HG03196 (cell line): ENCODE data around the gene SENP1.
"Not testable (repeated sequence)": the region's sequence is repeated elsewhere in the genome, so short reads cannot be mapped to it uniquely, and the experiment has no call there.

Experiments
- ATAC-seq: cut with Tn5 transposase; IDR thresholded peaks from one replicate; pipeline ENCODE4 v1.9.1; 2021; ENCODE audit not compliant: unreplicated experiment

SENP1 gene

DNA sequence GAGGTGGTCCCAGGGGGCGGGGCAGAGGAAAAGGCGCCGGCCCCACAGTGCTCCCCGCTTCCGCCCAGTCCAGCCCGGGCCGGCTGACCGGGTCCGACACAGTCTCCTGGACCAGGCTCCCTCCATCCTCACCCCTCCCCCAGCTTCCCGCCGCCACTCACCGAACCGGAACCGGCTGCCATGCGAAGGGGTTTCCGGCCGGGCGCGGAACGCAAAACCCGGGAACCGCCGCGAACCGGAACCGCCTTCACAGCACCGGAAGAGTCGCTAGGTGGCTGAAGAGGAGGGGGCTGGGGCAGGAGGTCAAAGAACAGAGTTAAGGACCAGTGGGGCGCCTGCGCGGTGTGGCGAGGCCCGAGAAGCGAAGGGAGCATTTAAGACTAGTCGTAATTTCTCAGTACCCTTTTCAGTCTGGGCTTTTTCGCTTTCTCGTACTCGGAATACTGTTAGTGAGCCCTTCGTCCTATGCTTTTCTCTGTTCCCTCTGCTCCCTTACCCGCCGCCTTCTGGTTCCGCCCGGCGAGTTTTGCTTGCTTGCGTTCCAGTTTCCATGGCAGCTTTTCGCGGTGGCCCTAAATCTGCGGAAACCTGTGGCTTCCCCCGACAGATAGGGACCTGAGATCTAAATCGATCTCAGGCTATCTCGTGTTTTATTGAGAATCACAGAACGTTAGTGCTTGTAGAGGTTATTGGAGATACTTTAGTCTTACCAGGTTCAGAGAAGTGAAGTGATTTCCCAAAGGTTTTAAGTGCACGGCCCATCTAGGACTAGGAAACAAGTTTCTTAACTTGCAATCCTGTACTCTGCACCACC, at the start of gene SENP1:
SENP1 (minus strand) TSS at position 213 of the 814 bp plus-strand sequence. CDS start 4,607 bp downstream, outside the sequence.
- peak; percentile 66 for ATAC-seq

- no peak for ATAC-seq
These were observed 45.4 kb upstream of the SENP1 start for GRCh38 chr12:48151103-48151771.

DNA sequence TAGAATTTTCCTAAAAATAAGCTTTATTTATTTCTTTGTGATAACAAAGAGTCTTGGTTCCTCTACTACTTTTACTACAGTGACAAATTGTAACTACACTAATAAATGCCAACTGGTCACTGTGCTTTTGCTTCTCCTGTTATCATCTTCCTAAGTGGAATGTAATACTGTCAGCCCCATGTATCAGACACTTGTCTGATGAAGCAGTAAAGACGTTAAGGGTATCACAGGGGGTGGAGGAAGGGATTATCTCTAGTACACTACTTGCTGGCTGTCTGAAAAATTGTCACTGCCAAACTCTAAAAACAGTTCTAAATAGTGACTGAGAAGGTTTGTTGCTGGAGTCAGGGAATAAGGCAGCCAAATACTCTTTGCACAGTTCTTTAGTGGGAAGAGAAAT, 40.1 kb upstream of the SENP1 start:
- ATAC-seq: no peak

- ATAC-seq: no peak
These were observed 38.0 kb upstream of the SENP1 start for GRCh38 chr12:48143898-48144297.

- no peak for ATAC-seq
These were observed 37.2 kb upstream of the SENP1 start for GRCh38 chr12:48142818-48143674.

GRCh38 chr12:48135027-48135426, 29.1 kb upstream of the SENP1 start:
- ATAC-seq: no peak

GRCh38 chr12:48132826-48133225, 26.9 kb upstream of the SENP1 start:
- no peak for ATAC-seq

DNA sequence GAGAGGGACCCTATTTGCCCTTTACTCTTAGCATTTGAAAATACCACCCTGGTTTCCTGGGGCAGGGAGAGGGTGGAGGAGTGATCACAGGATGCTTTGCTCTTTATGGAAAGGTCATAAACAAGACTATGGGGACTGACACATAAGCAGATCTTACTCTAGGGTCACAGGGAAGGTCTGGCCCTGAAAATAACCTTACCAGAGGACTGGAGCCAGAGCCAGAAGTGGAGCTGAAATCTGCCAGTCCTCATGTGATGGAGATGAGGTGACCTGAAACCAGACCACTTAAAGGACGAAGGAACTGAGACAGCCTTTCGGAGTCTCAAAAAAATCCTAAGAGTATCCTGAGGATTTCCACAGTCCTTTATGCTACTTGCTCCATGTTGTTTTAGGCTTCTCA, 25.6 kb upstream of the SENP1 start:
- no peak for ATAC-seq

DNA sequence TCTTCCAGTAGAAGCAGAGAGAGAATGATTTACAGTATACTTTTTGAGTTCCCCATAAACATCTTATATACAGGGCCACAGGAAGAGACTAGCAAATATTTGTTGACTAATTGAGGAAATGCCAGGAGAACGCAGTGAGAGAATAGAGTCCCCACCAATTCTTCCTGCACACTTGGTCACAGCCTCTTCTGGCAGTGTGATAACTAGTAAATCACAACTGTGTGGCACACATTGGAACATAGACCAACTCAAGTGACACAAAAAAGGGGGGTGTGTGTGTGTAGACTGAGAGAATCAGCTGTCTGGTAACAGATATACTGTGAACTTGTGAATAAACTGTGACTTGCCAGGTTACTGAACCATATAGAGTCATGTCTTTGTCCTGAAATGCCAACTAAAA, 23.5 kb upstream of the SENP1 start:
- ATAC-seq: no peak

DNA sequence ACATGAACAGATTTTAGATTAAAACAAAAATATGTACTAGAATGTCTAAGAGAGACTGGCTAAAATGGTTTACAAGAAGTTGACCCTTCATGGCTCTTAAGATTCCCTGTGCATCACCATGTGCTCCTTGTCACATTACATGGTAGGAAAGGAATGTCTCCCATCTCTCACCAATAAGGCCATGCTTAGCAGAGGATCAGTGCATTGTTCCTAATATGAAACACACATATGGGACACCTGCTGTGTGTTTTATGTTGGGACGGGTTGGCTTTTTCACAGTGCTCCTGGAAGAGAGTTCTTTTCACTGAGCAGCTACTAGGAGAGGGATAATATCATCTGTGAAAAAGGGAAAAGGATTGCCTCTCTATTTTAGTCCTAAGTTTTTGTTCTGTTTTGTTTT, 22.9 kb upstream of the SENP1 start:
- ATAC-seq: no peak

- no peak for ATAC-seq
These were observed 21.2 kb upstream of the SENP1 start for GRCh38 chr12:48126953-48127630.

DNA sequence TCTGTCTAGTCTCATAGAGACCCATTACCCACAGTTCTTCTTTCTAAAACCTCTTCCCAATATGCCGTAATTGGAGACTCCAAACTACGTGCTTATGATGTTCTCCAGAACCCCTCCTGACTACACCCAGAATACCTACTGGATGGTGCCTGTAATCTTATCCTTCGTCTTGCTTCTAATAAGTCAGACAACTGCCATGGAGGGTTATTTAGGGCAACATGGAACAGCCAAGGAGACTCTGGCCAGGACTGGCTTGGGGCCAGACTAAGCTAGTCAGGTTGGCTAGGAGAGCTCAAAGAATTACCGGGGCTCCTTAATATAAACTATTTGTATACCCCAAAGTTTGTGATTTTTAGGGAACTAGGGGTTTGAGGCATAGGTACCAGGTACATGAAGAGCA, 20.1 kb upstream of the SENP1 start:
- no peak for ATAC-seq

GRCh38 chr12:48125542-48125941, 19.7 kb upstream of the SENP1 start:
- not testable (repeated sequence) for ATAC-seq

GRCh38 chr12:48123169-48123568, 17.3 kb upstream of the SENP1 start:
- no peak for ATAC-seq

DNA sequence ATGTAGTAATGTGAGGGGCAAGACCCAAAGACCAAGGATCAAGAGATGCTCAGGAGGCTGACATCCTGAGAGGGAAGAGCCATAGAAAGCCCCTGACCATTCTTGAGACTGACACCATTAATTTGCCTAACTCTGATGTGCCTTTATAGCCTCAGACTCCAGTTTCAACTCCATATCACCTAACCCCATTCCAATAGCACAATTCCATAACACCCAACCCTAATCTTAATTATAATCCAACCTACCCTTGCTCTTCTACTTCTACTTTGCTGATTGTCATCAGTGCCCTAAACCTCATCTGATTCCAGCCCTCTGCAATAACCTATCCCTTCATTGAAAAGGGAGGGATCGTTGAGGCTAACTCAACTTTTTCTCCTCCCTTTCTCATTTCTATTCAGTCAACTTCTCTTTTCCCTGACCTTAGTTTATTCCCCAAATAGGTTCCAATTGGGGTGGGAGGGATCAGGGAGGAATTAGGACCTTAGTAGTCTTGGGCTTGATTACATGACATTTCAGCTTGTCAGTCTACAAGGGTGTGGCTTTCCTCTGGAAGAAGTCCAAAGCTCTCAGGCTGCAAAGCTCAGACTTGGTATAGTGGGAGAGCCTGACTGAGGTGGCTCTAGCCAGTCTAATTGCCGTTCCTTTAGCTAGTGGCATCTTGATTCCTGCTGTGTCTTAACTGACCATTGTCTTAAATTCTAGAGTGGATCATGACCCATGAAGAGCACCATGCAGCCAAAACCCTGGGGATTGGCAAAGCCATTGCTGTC, 16.4 kb upstream of the SENP1 start:
- no peak for ATAC-seq

DNA sequence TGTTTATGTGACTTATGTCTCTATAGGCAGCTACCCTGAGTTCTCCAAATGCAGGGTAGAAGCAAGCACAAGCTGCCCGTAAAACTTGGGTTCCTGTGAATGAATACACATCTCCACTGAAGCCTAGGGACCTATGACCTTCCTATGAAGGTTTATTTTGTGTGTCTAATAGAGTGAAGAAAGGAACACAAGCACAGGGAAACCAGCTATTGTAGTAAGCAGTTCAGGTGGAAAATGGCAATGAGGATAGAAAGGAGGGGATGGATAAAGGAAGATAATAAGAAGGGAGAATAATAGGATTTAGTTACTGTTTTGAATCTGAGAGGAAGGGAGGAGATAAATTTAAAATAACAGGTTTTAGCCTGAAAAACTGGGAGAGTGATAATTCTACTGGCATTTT, 15.6 kb upstream of the SENP1 start:
- no peak for ATAC-seq

DNA sequence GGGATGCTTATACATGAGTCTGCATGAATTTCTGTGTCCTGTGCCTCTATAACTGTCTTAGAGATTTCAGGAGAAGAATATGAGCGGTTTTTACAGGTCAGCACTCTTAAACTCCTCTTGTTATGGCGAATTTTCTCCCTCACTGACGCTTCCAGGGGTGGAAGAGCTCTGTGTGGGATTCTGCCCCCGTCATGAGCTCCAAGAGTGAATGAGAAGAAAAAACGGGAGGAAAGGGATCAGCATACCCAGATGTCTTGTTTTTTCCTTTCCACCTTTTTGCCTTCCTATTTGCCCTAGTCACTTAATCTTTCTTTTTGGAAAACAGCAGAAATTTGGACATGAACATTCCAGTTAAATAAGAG, 13.9 kb upstream of the SENP1 start:
- ATAC-seq: no peak

GRCh38 chr12:48119078-48119833, 13.4 kb upstream of the SENP1 start, which contains the start of gene PFKM:
Gene PFKM (plus strand): TSS chr12:48119364. CDS start chr12:48122775, 3,411 bp downstream.
- ATAC-seq: peak; percentile 95

DNA sequence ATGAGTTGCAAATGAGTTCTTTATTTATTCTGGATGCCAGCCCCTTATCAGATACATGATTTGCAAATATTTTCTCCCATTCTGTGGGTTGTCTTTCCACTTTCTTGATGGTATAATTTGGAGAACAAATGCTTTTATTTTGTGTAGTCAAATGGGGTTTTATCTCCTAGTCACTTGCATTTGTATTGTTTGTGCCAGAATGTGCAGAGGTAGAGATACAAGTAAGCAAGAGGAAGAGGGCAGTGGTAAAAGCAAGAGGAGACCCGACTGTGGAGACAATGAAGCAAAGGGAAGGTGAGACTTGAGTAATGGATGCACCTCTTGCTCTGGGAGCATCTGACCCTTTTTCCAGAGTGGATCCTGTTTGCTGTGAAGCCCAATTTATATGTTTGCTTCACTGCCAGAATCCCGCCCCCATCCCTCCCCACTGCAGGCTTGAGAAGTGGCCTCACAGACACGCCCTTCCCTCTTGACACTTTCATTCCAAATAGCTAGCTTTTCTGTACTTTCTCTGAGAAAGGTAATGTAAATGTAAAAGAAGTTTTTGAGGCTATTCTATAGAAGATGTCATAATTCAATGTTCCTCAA, 12.5 kb upstream of the SENP1 start:
- no peak for ATAC-seq
